NCI-H2196 treated with DMSO at 0.1 percent for 48 hours (cell line): Measurements from ENCODE around the gene EXOSC6.
"Not testable (repeated sequence)": the region's sequence is repeated elsewhere in the genome, so short reads cannot be mapped to it uniquely, and the experiment has no call there.

ENCODE experiments used
- DNase-seq: peaks from one replicate; lab custom pipeline; 2025; ENCODE audit not compliant: unreplicated experiment; lab: John Stamatoyannopoulos, UW

Gene EXOSC6

DNA sequence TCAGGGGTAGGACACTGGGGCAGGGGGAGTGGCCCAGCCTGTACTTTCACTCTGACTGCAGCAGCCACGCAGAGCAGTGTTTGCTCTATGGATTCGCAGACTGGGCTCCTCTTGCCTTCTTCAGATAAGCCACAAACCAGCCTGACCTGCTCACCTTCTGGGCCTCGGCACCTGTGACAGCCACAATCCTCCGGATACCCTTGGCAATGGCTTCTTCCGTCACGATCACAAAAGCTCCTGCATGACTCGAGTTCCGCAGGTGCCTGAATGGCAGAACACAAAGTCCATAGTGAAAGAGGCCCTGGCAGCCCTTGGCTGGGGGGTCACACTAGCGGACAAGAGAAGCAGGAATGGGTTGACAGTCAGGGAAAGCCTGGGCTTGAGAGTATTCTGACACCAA is 3.8 kb upstream of the EXOSC6 start:
- no peak for DNase-seq

DNA sequence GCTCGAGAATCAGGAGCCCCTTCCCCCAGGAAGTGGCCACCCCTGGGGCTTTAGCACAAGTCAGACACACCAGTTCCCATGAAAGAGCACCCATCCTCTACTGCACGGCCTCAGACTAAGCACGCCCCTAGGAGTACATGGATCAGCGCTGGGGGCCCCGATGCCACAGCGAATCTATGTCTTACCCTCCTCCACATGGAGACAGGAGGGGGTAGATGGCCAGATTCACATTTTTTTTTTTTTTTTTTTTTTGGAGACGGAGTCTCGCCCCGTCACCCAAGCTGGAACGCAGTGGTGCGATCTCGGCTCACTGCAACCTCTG is 3.2 kb upstream of the EXOSC6 start:
- no peak for DNase-seq

- DNase-seq = no peak
Measured at GRCh38 chr16:70254180-70254964, 2.6 kb upstream of the EXOSC6 start.

DNA sequence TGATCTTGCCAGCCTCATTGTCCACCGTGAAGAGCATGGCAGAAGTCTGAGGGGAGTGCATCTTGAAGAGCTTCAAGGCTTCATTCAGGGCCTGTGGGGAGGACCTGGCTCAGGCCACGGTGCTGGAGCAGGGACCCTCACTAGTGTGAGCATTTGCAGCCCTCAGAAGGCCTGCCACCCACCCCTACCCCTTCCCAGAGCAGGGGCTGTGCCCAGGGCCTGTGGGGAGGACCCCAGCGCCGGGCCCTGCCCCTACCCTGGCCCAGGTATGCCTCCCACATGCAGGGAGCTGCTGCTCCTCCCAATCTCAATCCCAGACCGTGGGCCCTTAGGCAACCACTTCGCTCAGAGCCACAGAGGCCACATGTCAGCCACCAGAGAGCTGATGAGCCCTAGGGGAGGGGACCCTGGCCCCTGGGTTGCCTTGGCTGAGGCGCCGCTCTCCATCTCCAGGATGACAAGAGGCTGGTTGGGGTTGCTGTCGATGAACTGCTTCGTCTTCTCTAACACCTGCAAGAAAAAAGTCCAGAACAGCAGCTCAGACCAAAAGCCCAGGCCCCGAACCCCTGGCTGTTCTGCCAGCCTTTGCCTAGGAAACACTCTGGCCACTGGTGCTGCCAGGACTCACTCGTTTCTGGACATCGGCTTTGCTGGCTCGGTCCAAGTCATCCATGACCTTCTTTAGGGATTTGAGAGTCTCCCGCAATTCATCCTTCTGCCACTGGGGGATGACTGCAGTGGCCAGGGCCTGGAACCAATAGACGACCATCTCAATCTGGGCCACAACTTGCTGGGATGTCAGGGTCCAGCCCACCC is 1.8 kb upstream of the EXOSC6 start:
- no peak for DNase-seq

DNA sequence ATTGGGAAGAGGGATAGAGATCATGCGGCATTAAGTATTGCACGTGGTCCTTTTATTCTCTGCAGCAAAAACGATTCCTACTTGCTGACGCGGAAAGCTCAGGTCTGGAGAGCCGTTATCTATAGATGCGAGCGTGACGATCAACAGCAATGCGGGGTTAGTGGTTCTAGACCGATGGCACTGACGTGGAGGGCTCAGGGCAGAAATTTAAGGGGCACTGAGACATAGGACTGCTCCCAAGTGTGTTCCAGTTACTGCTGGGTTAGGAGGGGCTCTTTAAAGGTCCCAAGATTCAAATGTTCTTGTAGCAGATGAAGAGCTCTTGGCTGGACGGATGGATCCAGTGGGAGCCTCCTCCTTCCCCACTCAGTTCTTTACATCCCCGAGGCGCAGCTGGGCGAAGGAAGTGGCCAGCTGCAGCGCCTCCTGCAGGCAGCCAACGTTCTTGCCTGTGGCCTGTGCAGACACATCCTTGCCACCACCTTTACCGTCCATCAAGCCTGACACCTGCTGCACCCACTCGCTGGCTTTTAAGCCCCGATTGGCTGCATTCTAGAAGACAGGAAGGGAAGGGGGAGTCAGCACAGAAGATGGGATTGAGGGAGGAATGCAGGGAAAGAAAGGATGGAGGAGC is 732 bp upstream of the EXOSC6 start:
- DNase-seq = no peak

DNA sequence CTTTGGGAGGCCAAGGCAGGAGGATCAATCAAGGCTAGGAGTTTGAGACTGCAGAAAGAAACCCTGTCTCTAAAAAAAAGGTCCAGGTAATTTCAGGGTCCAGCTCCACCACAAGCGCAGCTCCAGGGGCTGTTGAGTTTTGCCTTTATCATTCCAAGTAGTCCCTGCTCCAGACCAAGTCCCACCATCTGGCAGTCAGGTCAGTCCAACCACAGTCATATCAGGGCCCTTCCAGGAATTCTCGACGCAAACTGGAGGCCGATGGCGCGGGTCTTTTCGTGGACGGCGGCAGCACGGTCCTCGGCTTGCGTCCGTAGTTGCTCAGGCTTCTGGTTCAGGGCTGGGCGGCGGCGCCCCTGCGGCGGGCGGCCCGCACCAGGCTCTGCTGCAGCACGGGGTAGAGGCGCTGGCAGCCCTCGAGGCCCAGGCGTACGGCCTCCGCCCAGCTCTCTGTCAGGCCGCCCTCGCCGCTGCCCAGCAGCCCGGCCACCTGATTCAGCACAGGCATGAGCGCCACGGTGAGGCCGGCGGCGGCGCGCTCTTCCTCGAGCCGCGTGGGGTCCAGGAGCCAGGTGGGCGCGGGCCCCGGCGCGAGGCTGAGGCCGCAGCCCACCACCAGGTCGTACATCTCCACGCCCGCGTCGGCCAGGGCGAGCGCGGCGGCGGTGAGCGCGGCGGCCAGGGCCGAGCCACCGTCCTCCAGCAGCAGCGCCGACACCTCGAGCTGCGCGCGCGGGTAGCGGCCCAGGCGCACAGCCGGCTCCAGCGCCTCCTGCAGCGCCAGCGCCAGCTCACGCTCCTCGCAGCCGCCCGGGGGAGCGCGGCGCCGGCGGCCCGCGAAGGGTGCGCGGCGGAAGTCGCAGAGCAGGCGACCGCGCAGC is 752 bp downstream of the EXOSC6 start:
- no peak for DNase-seq

DNA sequence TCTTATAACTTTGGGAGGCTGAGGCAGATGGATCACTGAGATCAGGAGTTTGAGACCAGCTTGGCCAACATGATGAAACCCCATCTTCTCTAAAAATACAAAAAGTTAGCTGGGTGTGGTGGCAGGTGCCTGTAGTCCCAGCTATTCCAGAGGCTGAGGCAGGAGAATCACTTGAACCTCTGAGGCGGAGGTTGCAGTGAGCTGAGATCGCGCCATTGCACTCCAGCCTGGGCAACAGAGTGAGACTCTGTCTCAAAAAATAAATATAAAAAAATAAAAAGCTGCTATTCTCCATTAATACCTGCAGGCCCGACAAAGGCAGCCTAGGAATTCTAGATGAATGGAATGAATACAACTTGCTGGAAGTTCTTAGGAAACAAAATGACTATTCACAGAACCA is 2.0 kb downstream of the EXOSC6 start:
- not testable (repeated sequence) for DNase-seq

GRCh38 chr16:70238773-70239172 is 13.0 kb downstream of the EXOSC6 start:
- not testable (repeated sequence) for DNase-seq

- not testable (repeated sequence) for DNase-seq
Measured at GRCh38 chr16:70231831-70232230, 19.9 kb downstream of the EXOSC6 start.

- DNase-seq = not testable (repeated sequence)
Measured at GRCh38 chr16:70226024-70226423, 25.7 kb downstream of the EXOSC6 start.

DNA sequence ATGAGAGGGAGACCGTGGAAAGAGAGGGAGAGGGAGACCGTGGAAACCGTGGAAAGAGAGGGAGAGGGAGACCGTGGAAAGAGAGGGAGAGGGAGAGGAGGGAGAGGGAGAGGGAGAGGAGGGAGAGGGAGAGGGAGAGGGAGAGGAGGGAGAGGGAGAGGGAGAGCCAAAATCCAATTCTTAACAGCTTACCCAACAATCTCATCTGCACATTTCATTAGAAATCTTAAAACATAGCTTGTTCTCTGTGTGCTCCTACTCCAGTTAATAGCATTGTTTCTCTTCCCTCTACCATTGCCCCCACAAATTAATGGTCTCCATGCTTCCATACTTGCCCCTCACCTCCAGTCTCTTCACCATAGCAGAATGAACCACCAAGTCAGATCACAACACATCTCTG is 26.3 kb downstream of the EXOSC6 start:
- DNase-seq = not testable (repeated sequence)

DNA sequence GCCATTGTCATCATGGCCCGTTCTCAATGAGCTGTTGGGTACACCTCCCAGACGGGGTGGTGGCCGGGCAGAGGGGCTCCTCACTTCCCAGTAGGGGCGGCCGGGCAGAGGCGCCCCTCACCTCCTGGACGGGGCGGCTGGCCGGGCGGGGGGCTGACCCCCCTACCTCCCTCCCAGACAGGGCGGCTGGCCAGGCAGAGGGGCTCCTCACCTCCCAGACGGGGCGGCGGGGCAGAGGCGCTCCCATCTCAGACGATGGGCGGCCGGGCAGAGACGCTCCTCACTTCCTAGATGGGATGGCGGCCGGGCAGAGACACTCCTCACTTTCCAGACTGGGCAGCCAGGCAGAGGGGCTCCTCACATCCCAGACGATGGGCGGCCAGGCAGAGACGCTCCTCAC is 27.1 kb downstream of the EXOSC6 start:
- DNase-seq = not testable (repeated sequence)

GRCh38 chr16:70223971-70224513 is 27.7 kb downstream of the EXOSC6 start:
- DNase-seq = not testable (repeated sequence)

GRCh38 chr16:70223216-70223615 is 28.5 kb downstream of the EXOSC6 start:
- not testable (repeated sequence) for DNase-seq

DNA sequence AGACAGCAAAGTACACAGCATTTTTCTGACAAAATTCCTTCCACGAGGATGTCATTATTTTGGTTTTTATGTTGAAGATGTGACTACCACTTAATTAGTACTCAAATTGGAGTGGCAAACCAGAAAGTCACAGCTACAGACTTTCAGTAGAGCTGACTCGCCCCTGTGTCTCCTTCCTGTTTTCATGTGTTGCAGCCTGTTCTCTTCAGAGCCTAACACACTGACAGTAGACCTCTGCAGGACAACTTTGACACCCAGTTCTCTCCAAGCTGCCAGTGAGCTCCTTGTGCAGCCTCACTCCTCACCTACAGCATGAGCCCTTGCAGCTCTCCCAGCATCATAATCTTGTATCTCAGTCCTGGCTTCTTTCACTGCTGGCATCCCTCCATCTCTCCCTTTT is 29.2 kb downstream of the EXOSC6 start:
- DNase-seq = not testable (repeated sequence)

- not testable (repeated sequence) for DNase-seq
Measured at GRCh38 chr16:70218586-70218985, 33.2 kb downstream of the EXOSC6 start.

DNA sequence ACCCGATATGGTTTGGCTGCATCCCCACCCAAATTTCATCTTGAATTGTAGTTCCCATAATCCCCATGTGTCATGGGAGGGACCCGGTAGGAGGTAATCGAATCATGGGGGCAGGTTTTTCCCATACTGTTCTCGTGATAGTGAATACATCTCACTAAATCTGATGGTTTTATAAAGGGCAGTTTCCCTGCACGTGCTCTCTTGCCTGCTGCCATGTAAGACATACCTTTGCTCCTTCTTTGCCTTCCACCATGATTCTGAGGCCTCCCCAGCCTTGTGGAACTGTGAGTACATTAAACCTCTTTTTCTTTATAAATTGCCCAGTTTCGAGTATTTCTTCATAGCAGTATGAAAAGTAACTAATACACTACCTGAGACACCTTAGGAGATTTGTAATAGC is 45.4 kb downstream of the EXOSC6 start:
- not testable (repeated sequence) for DNase-seq

GRCh38 chr16:70204668-70205405 is 46.9 kb downstream of the EXOSC6 start:
- not testable (repeated sequence) for DNase-seq

- DNase-seq = not testable (repeated sequence)
Measured at GRCh38 chr16:70204010-70204409, 47.7 kb downstream of the EXOSC6 start.

DNA sequence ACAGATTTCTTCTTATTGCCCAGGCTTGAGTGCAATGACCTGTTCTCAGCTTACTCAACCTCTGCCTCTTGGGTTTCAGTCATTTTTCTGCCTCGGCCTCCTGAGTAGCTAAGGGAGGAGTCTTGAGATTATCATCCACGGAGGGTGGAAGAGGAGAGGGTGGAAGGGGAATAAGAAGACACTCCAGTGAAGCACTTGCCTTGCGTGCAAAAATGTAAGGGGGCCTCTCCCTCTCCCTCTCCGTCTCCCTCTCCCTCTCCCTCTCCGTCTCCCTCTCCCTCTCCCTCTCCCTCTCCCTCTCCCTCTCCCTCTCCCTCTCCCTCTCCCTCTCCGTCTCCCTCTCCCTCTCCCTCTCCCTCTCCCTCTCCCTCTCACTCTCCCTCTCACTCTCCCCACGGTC is 48.2 kb downstream of the EXOSC6 start:
- not testable (repeated sequence) for DNase-seq
